ENCODE results near the gene NXN. TPM values are rescaled to one million over a fixed set of nuclear protein-coding genes. Genes with fewer than 3 reads are reported as not detected.

The NXN gene
- total and polyA plus RNA-seq, 3 donors from 2014 or later: 22.9 to 26.0 (median 23.0) TPM

DNA sequence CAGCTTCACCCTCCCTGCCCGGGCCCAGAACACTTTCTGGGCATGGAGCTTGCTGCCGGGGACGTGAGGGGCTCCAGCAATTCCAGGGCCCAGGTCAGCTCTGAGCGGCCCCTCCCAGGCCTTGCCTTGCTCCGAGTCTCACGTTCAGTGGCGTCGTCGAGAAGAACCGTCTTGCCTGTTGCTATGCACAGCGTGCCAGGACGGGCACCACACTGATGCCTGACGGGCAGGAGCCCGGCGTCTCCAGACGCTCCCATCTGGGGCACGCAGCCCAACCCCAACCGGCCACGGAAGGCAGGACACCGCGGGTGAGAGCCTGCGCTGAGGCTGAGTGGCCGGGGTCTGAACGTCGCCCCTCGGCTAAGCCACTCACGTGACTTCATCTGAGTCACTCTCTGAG, 44.5 kb upstream of the NXN start:
- no peaks in the 10 kb centered on the region for H3K27me3 ChIP-seq
- H3K27ac ChIP-seq: no peak overlapping the region
- no peaks in the 10 kb centered on the region for H3K36me3 ChIP-seq (ENCODE audit: low read depth, missing control alignments)
- TF ChIP-seq POLR2A (IDR thresholded peaks at IDR 0.05): no peak
- TF ChIP-seq CTCF (IDR thresholded peaks at IDR 0.05): no peak
- intact Hi-C loops (cut with DNase I; ENCODE audit: low total_unique reads): no loop called here
- no peak for DNase-seq
- WGBS, 2 donors: 84 to 95% methylated on average over 14 to 27 of the region's 27 CpGs
- H3K4me3 ChIP-seq: no peak overlapping the region
- H3K4me1 ChIP-seq: no peaks in the 10 kb centered on the region
- no peaks in the 10 kb centered on the region for H3K9me3 ChIP-seq

GRCh38 chr17:1022278-1023024, 42.9 kb upstream of the NXN start:
- DNase-seq: no peak
- H3K36me3 ChIP-seq (ENCODE audit: low read depth, missing control alignments): no peaks in the 10 kb centered on the region
- no peak overlapping the region for H3K4me3 ChIP-seq
- intact Hi-C loops (cut with DNase I; ENCODE audit: low total_unique reads): no loop called here
- H3K27me3 ChIP-seq: no peaks in the 10 kb centered on the region
- H3K9me3 ChIP-seq: no peaks in the 10 kb centered on the region
- 88 to 91% methylated on average over 17 to 32 of the region's 32 CpGs for WGBS, 2 donors
- no peak for TF ChIP-seq CTCF (IDR thresholded peaks at IDR 0.05)
- no peak for TF ChIP-seq POLR2A (IDR thresholded peaks at IDR 0.05)
- no peaks in the 10 kb centered on the region for H3K4me1 ChIP-seq
- no peak overlapping the region for H3K27ac ChIP-seq

GRCh38 chr17:1021147-1021546, 41.6 kb upstream of the NXN start:
- no peaks in the 10 kb centered on the region for H3K36me3 ChIP-seq (ENCODE audit: low read depth, missing control alignments)
- H3K9me3 ChIP-seq: no peaks in the 10 kb centered on the region
- intact Hi-C loops (cut with DNase I; ENCODE audit: low total_unique reads): no loop called here
- no peak overlapping the region for H3K27ac ChIP-seq
- no peak for DNase-seq
- H3K4me1 ChIP-seq: no peaks in the 10 kb centered on the region
- H3K27me3 ChIP-seq: no peaks in the 10 kb centered on the region
- TF ChIP-seq CTCF (IDR thresholded peaks at IDR 0.05) (no peak), POLR2A (IDR thresholded peaks at IDR 0.05) (no peak)
- H3K4me3 ChIP-seq: no peak overlapping the region
- 93 to 98% methylated on average over 10 to 17 of the region's 17 CpGs for WGBS, 2 donors

DNA sequence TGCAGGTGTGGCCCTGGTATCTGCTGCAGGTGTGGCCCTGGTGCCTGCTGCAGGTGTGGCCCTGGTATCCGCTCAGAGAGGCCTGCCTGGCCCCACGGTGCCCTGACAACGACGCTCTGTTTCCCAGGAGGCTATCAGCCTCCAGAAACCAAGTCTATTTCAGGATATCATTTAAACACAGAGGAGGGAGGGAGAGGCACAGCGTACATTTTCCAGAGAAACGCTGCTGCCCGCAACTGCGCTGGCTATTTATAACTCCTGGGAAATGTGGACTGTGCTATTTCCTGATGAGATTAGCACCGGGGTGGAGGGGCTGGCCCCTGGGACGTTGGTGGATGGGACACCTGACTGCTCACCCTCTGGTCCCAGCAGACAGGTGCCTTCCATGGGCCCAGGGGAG, 39.9 kb upstream of the NXN start:
- Histone ChIP-seq H3K36me3 (ENCODE audit: low read depth, missing control alignments) (no peaks in the 10 kb centered on the region), H3K4me1 (no peaks in the 10 kb centered on the region), H3K27me3 (no peaks in the 10 kb centered on the region), H3K4me3 (no peak overlapping the region), H3K27ac (no peak overlapping the region), H3K9me3 (no peaks in the 10 kb centered on the region)
- TF ChIP-seq CTCF (IDR thresholded peaks at IDR 0.05) (no peak), POLR2A (IDR thresholded peaks at IDR 0.05) (no peak)
- DNase-seq: no peak
- intact Hi-C loops (cut with DNase I; ENCODE audit: low total_unique reads): no loop called here
- 76 to 88% methylated on average over 9 to 10 of the region's 10 CpGs for WGBS, 2 donors

DNA sequence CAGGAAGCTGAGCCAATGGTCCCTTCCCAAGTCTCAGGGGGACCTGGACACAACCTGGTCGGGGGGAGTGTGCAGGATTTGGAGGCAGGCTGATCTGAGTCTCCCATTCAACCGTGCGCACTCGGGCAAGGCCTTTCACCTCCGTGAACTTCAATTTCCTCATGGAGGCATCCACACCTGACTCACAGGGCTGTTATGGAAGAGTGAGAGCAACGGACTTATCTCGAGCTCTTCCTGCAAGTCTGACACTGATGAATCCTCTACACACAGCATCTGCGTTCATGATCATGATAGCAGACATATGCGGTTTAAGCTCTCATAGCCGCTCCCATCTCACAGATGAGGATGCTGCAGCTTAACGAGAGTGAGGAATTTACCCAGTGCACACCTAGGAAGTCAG, 39.0 kb upstream of the NXN start:
- H3K4me3 ChIP-seq: no peak overlapping the region
- no peaks in the 10 kb centered on the region for H3K27me3 ChIP-seq
- H3K27ac ChIP-seq: no peak overlapping the region
- TF ChIP-seq POLR2A (IDR thresholded peaks at IDR 0.05) (no peak), CTCF (IDR thresholded peaks at IDR 0.05) (no peak)
- intact Hi-C loops (cut with DNase I; ENCODE audit: low total_unique reads): no loop called here
- DNase-seq: no peak
- no peaks in the 10 kb centered on the region for H3K4me1 ChIP-seq
- 93 to 99% methylated on average over 11 of the region's 11 CpGs for WGBS, 2 donors
- H3K9me3 ChIP-seq: no peaks in the 10 kb centered on the region
- H3K36me3 ChIP-seq (ENCODE audit: low read depth, missing control alignments): no peaks in the 10 kb centered on the region
